SH-SY5Y (cell line): ENCODE results near the gene ISM1.

Source experiments
- GATA2 ChIP-seq: IDR thresholded peaks from 2 replicates; pipeline ENCODE4 v1.6.1; 2011; ENCODE audit warnings: mild to moderate bottlenecking, low read depth, low read length
- GATA3 ChIP-seq: IDR thresholded peaks from 2 replicates; pipeline ENCODE4 v1.6.1; 2011; ENCODE audit warnings: low read depth, mild to moderate bottlenecking, low read length, moderate library complexity

ISM1 gene

GRCh38 chr20:13220904-13221297 is at the start of gene ISM1:
ISM1 (plus strand) TSS chr20:13221274; CDS start chr20:13221777, 503 bp downstream.
- TF ChIP-seq GATA3 (no peak), GATA2 (no peak)

DNA sequence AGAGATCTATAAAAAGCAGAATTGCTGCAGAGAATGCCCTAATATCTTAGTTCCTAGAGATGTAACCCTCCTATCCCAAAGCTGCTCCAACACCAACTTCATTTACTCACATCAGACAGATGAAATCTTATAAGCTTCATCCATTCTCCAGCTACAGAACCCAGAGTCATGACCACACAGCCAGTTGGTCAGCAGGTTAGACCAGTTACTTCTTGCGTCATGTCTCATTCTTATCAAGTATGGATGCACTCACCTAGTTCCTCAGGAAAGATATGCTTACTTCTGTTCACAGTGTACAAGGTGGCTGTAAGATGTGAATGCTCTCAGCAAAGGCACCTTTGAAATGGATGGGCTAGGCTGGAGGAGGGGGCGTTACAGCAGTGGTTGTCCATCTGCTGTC is 47.9 kb upstream of the ISM1 start:
- TF ChIP-seq GATA2 (no peak), GATA3 (no peak)

DNA sequence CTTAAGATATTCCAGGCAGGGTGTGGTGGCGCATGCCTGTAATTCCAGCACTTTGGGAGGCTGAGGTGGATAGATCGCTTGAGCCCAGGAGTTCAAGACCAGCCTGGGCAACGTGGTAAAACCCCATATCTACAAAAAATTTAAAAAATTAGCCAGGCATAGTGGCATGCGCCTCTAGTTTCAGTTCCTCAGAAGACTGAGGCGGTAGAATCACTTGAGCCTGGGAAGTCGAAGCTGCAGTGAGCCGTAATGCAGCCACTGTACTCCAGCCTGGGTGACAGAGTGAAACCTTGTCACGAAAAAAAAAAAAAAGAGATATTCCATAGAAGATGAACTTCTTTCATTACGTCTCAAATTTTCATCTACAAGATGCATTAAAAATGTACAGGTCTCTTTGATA is 46.7 kb upstream of the ISM1 start:
- no peak for TF ChIP-seq GATA3
- no peak for TF ChIP-seq GATA2

DNA sequence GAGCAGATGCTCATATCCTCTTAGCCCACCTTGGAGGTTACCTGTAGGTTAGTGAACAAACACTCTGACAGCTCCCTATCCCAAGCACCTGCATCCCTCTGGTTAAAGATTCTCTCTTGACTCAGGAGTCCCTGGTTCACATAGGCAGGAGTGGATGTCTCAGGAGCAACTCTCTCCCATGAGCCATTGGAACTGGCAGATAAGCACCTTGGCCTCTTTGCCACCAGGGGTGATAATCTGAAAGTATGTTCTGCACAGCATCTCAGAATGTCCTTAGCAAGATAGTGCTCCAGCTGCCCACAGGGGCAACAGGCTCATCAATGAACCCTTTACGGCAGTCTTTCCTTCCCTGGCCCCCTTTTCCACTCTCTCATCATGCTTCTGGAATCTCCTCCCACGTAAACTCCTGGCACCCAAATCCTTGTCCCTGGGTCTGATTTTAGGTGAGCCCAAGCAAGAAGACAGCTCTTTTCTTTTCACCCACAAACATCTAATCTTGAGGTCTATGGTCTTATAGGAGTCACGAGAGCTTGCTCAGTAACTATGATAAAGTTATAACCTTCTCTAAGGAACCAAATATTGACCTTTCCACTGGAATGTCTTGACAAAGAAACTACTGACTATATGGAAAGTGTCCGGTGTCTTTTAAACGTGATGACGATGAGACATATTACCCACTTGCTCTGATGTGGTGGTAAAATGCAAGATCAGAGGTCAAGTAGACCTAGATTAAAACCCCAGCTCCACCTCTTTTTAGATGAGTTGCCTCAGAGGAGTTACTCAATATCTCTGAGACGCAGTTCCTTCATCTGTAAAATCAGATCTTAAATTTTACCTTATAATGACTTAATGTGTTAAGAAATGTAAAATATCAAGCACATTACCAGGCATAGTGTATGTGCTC is 39.8 kb upstream of the ISM1 start:
- no peak for TF ChIP-seq GATA2
- TF ChIP-seq GATA3: no peak

GRCh38 chr20:13183005-13183404 is 38.1 kb upstream of the ISM1 start:
- TF ChIP-seq GATA3 (no peak), GATA2 (no peak)

DNA sequence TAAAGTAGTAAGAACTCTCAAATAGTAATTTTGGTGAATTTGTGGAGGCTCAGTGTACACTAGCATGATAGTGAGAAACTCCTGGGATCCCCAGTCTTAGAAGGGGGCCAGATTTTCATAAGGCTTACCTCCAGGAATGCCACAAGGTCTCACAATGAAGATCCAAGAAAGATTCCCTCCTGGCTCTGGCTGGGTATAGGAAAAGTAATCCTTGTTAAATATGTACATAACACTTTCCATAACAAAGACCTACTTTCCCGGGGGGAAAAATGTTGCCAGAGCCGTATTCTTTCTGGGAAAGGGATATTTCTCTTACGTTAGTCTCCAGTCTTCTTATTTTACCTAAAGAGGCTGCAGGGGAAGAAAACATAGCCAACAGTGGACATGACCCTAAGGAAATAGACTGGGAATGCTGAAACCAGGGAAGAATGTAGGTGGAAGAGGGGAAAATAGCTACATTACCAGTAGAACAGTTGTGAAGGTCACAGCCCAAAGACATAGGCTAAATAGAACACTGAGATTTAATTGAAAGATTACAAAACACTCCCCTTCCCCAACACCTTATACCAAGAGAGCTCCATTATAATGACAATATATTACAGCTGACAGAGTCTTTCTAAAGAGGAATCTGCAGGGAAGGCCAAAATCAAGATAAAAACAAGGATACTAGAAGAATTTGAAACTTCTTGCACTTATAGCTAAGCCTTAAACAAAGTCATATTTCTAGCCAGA is 34.9 kb upstream of the ISM1 start:
- no peak for TF ChIP-seq GATA3
- no peak for TF ChIP-seq GATA2

DNA sequence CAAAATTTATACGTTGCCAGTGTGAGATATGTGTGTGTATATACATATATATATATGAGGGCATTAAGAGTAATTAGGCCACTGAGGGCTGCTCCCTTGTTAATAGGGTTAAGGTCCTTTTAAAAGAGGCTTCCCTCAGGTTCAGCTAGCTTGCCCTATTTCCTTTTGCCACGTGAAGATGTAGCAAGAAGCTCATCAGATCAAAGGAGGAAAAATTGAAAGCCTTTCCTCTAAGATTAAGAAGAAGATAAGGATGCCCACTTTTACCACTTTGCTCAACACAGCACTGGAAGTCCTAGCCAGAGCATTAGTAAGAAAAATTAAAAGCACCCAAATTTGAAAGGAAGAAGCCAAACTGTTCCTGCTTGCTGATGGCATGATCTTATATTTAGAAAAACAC is 33.2 kb upstream of the ISM1 start:
- TF ChIP-seq GATA3 (no peak), GATA2 (no peak)

DNA sequence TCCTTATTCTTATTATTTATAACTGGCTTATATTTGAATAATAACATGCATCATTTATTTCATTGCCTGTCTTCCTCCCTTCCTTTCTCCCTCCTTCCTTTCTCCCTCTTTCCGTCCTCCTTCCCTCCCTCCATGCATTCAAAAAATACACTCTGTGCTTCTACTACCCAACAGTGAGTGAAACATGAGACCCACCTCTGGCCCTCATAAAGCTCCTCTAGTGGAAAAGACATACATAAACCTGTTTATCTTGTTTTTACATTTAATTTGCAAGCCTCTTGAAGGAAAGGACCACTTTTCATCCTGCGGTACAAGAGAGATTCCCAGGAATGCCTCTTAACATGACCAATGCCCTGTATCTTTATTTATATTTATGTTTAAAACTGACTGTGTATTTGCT is 21.8 kb upstream of the ISM1 start:
- TF ChIP-seq GATA2: no peak
- TF ChIP-seq GATA3: no peak

DNA sequence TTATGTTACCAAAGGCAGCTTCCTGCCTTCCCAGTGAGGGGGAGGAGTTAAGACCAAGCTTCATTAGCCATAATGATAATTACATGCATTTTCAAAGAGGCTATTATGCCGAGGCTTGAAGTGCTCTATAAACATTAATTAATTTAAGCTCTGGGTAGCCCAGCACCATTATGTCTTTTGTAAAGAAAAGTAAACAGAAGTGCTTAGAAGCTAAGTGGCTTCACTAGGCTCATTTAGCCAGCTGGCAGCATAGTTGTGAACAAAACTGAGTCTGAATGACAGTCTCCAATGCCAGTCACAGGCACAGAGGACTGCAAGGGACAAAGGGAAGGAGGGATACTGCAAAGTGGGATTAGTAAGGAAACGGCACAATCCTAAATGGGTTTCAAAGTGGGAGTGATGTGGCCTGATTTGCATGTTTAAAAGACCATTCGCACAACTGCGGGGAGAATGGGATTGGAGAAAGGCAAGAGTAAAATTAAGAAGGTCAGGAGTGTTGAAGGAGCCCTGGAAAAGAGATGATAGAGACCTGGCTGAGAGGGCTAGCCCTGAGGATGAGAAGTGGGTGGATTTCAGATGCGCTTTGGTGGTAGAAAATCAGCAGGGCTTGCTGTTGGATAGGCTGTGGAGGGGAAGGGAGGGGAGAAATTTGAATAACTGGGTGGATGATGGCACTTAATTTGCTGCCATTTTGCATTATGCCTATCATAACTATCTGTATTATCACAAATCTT is 20.1 kb upstream of the ISM1 start:
- no peak for TF ChIP-seq GATA2
- TF ChIP-seq GATA3: no peak

DNA sequence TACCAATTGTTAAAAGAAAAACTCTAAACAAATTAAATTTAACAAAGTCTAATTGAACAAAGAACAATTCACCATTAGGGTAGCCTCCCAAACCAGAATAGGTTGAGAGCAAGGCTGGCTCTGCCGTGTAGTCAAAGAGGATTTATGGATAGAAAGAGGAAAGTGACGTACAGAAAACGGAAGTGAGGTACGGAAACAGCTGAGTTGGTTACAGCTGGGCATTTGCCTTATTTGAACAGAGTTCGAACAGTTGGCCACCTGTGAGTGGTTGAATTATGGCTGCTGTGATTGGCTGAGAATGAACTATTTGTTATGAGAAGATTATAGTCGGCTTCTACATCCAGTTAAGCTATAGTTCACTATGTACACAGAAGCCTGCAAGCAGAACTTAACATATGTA is 18.5 kb upstream of the ISM1 start:
- TF ChIP-seq GATA2 (no peak), GATA3 (no peak)

DNA sequence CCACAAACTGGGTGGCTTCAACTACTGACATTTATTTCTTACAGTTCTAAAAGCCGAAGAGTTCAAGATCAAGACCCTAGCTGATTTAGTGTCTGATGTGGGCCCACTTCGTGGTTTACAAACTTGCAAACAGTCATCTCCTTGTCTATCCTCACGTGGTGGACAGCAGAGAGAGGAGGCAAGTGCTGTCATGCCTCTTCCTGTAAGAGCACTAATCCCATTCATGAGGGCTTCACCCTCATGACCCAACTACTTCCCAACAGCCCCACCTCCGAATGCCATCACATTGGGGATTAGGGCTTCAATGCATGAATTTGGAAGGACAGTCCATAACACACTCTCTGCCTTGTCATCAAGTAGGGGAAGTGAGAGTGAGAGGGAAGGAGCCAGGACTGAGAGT is 15.6 kb upstream of the ISM1 start:
- TF ChIP-seq GATA2 (no peak), GATA3 (no peak)

DNA sequence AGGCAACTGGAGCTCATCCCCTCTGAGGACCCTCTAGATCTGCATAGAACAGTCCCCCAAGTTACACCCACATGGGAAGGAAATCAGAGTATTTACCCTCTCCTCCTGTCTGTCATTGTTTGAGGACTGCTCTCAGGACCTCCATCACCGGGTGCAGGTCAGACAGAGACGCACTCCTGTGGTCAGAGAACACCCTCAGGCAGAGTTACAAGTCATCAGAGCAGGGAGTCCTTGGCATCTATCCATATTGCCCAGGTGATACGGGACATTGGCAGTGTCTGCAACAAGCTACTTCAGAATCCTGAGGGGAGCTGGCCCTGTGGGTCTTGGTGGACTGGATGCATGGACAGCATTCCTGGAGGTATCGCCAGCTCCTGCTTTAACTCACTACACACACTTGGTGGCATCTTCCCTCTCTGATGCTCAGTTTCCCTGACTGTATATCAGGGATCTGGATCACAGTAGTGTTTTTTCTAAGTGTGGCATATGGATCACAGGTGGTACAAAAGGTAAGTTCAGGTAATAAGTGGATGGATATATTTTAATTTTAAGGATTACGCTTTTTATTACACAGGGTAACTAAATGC is 15.1 kb upstream of the ISM1 start:
- TF ChIP-seq GATA3 (no peak), GATA2 (no peak)

DNA sequence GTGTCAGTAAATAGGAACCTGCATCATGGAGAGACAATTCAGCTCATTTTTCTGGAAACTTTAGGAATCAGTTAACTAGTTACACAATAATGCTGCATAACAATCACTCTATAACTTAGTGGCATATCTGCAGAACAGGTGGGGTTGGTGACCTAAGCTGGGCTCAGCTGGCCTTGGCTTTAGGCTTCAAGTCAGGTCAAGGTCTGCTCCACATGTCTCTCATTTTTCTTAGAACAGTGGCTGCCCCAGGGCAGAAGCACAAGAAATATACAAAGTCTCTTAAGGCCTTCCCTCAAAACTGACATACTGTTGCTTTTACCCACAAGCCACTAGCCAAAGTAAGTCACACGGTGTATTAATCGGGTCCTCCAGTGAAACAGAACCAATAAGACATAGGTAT is 14.1 kb upstream of the ISM1 start:
- no peak for TF ChIP-seq GATA3
- TF ChIP-seq GATA2: no peak

GRCh38 chr20:13211956-13212618 is 9.0 kb upstream of the ISM1 start:
- no peak for TF ChIP-seq GATA3
- TF ChIP-seq GATA2: no peak
